Skeletal muscle tissue (tissue), 4 donors: Measurements from ENCODE around the gene ARF6. TPM values are rescaled to one million over a fixed set of nuclear protein-coding genes. Genes with fewer than 3 reads are reported as not detected.

ENCODE experiments used
- H3K27ac ChIP-seq: one replicate; pipeline ENCODE4 v1.7.0; 2013; ENCODE audit warnings: mild to moderate bottlenecking, low read depth, low read length, inconsistent platforms
- H3K27me3 ChIP-seq, 3 donors: one replicate each; pipeline ENCODE4 v1.7.0; 2013; ENCODE audit warnings: low read length in 3 of 3; ENCODE audit not compliant: control insufficient read depth in 3 of 3, insufficient read depth in 3 of 3
- H3K36me3 ChIP-seq, 3 donors: one replicate each; pipeline ENCODE4 v1.7.0; 2013; ENCODE audit warnings: low read length in 3 of 3; ENCODE audit not compliant: control insufficient read depth in 3 of 3, insufficient read depth in 3 of 3
- H3K4me1 ChIP-seq, 3 donors: one replicate each; pipeline ENCODE4 v1.7.0; 2013; ENCODE audit warnings: low read length in 3 of 3, mild to moderate bottlenecking in 3 of 3; ENCODE audit not compliant: control insufficient read depth in 3 of 3, insufficient read depth in 3 of 3
- H3K4me3 ChIP-seq, 3 donors: one replicate each; pipeline ENCODE4 v1.7.0; 2013; ENCODE audit warnings: low read length in 3 of 3
- H3K9ac ChIP-seq, 3 donors: one replicate each; pipeline ENCODE4 v1.7.0; 2013; ENCODE audit warnings: low read length in 3 of 3, mild to moderate bottlenecking in 3 of 3, moderate library complexity in 2 of 3, low read depth in 1 of 3
- H3K9me3 ChIP-seq, 3 donors: one replicate each; pipeline ENCODE4 v1.7.0; 2013; ENCODE audit warnings: low read length in 3 of 3; ENCODE audit not compliant: control insufficient read depth in 3 of 3
- total RNA-seq: library from RNA; depleted of rRNA; stranded (reverse); fragments of >200 nt; gene quantifications from one replicate; pipeline ENCODE4 v1.2.3, GENCODE V29; 2014
- donor health status: Osteomylitis.

ARF6 gene
- total RNA-seq, 1 donor from 2014 or later = 24.5 TPM

- H3K27ac ChIP-seq = no peak overlapping the region
Measured at GRCh38 chr14:49921401-49921800, 28.5 kb downstream of the ARF6 start.

GRCh38 chr14:49923442-49923841, 30.6 kb downstream of the ARF6 start:
- Histone ChIP-seq H3K27me3 (no peaks in the 10 kb centered on the region), H3K9ac (no peak overlapping the region), H3K4me3 (no peak overlapping the region), H3K4me1 (no peaks in the 10 kb centered on the region), H3K9me3 (no peaks in the 10 kb centered on the region), H3K27ac (no peak overlapping the region), H3K36me3 (no peaks in the 10 kb centered on the region)

More at GRCh38 chr14:49921401-49921800, 28.5 kb downstream of the ARF6 start:
- Histone ChIP-seq H3K4me3 (no peak overlapping the region), H3K9ac (no peak overlapping the region), H3K9me3 (no peaks in the 10 kb centered on the region), H3K4me1 (no peaks in the 10 kb centered on the region), H3K36me3 (no peaks in the 10 kb centered on the region), H3K27me3 (no peaks in the 10 kb centered on the region)

GRCh38 chr14:49923881-49924280, 31.0 kb downstream of the ARF6 start:
- Histone ChIP-seq H3K4me3 (no peak overlapping the region), H3K27me3 (no peaks in the 10 kb centered on the region), H3K4me1 (no peaks in the 10 kb centered on the region), H3K36me3 (no peaks in the 10 kb centered on the region), H3K9me3 (no peaks in the 10 kb centered on the region), H3K9ac (no peak overlapping the region), H3K27ac (no peak overlapping the region)

- Histone ChIP-seq H3K27me3 (no peaks in the 10 kb centered on the region), H3K4me3 (no peak overlapping the region), H3K9ac (no peak overlapping the region)
Measured at GRCh38 chr14:49924852-49925251, 32.0 kb downstream of the ARF6 start.

GRCh38 chr14:49926803-49927202, 33.9 kb downstream of the ARF6 start:
- Histone ChIP-seq H3K9me3 (no peaks in the 10 kb centered on the region), H3K4me3 (no peak overlapping the region), H3K4me1 (no peaks in the 10 kb centered on the region), H3K9ac (no peak overlapping the region), H3K27me3 (no peaks in the 10 kb centered on the region), H3K36me3 (no peaks in the 10 kb centered on the region), H3K27ac (no peak overlapping the region)

More at GRCh38 chr14:49924852-49925251, 32.0 kb downstream of the ARF6 start:
- Histone ChIP-seq H3K9me3 (no peaks in the 10 kb centered on the region), H3K36me3 (no peaks in the 10 kb centered on the region), H3K4me1 (no peaks in the 10 kb centered on the region), H3K27ac (no peak overlapping the region)

GRCh38 chr14:49928015-49928414, 35.1 kb downstream of the ARF6 start:
- H3K9me3 ChIP-seq = no peaks in the 10 kb centered on the region
- H3K27me3 ChIP-seq = no peaks in the 10 kb centered on the region

GRCh38 chr14:49930720-49931119, 37.8 kb downstream of the ARF6 start:
- Histone ChIP-seq H3K27me3 (no peaks in the 10 kb centered on the region), H3K27ac (no peak overlapping the region), H3K36me3 (no peaks in the 10 kb centered on the region), H3K4me1 (no peaks in the 10 kb centered on the region), H3K9me3 (no peaks in the 10 kb centered on the region), H3K9ac (no peak overlapping the region), H3K4me3 (no peak overlapping the region)

More at GRCh38 chr14:49928015-49928414, 35.1 kb downstream of the ARF6 start:
- no peaks in the 10 kb centered on the region for H3K4me1 ChIP-seq
- H3K4me3 ChIP-seq = no peak overlapping the region
- H3K27ac ChIP-seq = no peak overlapping the region
- H3K36me3 ChIP-seq = no peaks in the 10 kb centered on the region
- no peak overlapping the region for H3K9ac ChIP-seq

GRCh38 chr14:49931523-49931922, 38.6 kb downstream of the ARF6 start:
- H3K36me3 ChIP-seq = no peaks in the 10 kb centered on the region
- no peaks in the 10 kb centered on the region for H3K4me1 ChIP-seq
- H3K4me3 ChIP-seq = no peak overlapping the region
- no peaks in the 10 kb centered on the region for H3K27me3 ChIP-seq
- H3K9ac ChIP-seq = no peak overlapping the region
- H3K27ac ChIP-seq = no peak overlapping the region
- no peaks in the 10 kb centered on the region for H3K9me3 ChIP-seq

GRCh38 chr14:49933128-49933527, 40.2 kb downstream of the ARF6 start:
- no peaks in the 10 kb centered on the region for H3K4me1 ChIP-seq
- H3K9me3 ChIP-seq = no peaks in the 10 kb centered on the region
- H3K27ac ChIP-seq = no peak overlapping the region
- no peak overlapping the region for H3K4me3 ChIP-seq
- H3K9ac ChIP-seq = no peak overlapping the region
- H3K27me3 ChIP-seq = no peaks in the 10 kb centered on the region
- no peaks in the 10 kb centered on the region for H3K36me3 ChIP-seq

- Histone ChIP-seq H3K4me1 (no peaks in the 10 kb centered on the region), H3K36me3 (no peaks in the 10 kb centered on the region), H3K27me3 (no peaks in the 10 kb centered on the region), H3K27ac (no peak overlapping the region), H3K4me3 (no peak overlapping the region), H3K9me3 (no peaks in the 10 kb centered on the region), H3K9ac (no peak overlapping the region)
Measured at GRCh38 chr14:49933704-49934103, 40.8 kb downstream of the ARF6 start.

GRCh38 chr14:49934646-49935045, 41.8 kb downstream of the ARF6 start:
- no peaks in the 10 kb centered on the region for H3K9me3 ChIP-seq
- no peak overlapping the region for H3K27ac ChIP-seq
- no peaks in the 10 kb centered on the region for H3K27me3 ChIP-seq
- H3K4me3 ChIP-seq = no peak overlapping the region
- no peak overlapping the region for H3K9ac ChIP-seq
- H3K36me3 ChIP-seq = no peaks in the 10 kb centered on the region
- H3K4me1 ChIP-seq = no peaks in the 10 kb centered on the region
